Breast epithelium (tissue), 4 donors: Measurements from ENCODE around the gene MDFI. TPM values are rescaled to one million over a fixed set of nuclear protein-coding genes. Genes with fewer than 3 reads are reported as not detected.

Experiments used
- DNase-seq, 2 donors: peaks; one replicate each; pipeline ENCODE4 v3.0.0-alpha.2; 2019; ENCODE audit warnings: low spot score in 2 of 2
- H3K27ac ChIP-seq, 2 donors: fragments of 200-600 bp; sonication (generic) in 1 of 2; one replicate each; pipeline ENCODE4 v1.5.1; 2016 to 2019; ENCODE audit warnings: mild to moderate bottlenecking in 1 of 2
- H3K27me3 ChIP-seq, 2 donors: fragments of 200-600 bp; sonication (generic) in 1 of 2; one replicate each; pipeline versions ENCODE4 v1.5.1 to v1.6.0; 2017 to 2019; ENCODE audit warnings: control low read depth in 1 of 2, mild to moderate bottlenecking in 1 of 2
- H3K36me3 ChIP-seq: fragments of 200-600 bp; one replicate; pipeline ENCODE4 v1.5.1; 2019
- H3K4me1 ChIP-seq, 2 donors: fragments of 200-600 bp; sonication (generic); one replicate each; pipeline ENCODE4 v1.5.1; 2016 to 2019; ENCODE audit warnings: control low read depth in 1 of 2
- H3K4me3 ChIP-seq, 3 donors: fragments of 200-600 bp; sonication (generic); 1 replicate in 2 of 3; 2 replicates in 1 of 3; pipeline ENCODE4 v1.5.1; 2016 to 2019; ENCODE audit warnings: mild to moderate bottlenecking in 3 of 3, moderate library complexity in 2 of 3
- H3K9me3 ChIP-seq, 2 donors: fragments of 200-600 bp; sonication (generic) in 1 of 2; one replicate each; pipeline ENCODE4 v1.5.1; 2016 to 2019; ENCODE audit warnings: control low read depth in 1 of 2
- CTCF ChIP-seq, 3 donors: fragments of 450-650 bp; IDR thresholded peaks; one replicate each; pipeline ENCODE4 v1.5.1; 2016 to 2017; ENCODE audit warnings: antibody characterized with exemption in 3 of 3, mild to moderate bottlenecking in 3 of 3, moderate library complexity in 3 of 3
- POLR2A ChIP-seq: fragments of 450-650 bp; IDR thresholded peaks from one replicate; pipeline ENCODE4 v1.6.1; 2016; ENCODE audit warnings: antibody characterized with exemption, mild to moderate bottlenecking, moderate library complexity
- POLR2AphosphoS5 ChIP-seq, 3 donors: sonication (generic); formaldehyde crosslinking; IDR thresholded peaks; one replicate each; pipeline ENCODE4 v1.6.1; 2017; ENCODE audit warnings: antibody characterized with exemption in 3 of 3
- intact Hi-C: fragments of 100-400 bp; cut with DNase I; formaldehyde crosslinking; loops from one replicate; pipeline ENCODE4 v1.15.1; 2023; ENCODE audit warnings: low total_unique reads
- total RNA-seq, 3 donors: library from RNA; depleted of rRNA; stranded (reverse); fragments of >200 nt; gene quantifications; one replicate each; pipeline ENCODE4 v1.1.0, GENCODE V29; 2016

The MDFI gene
- total RNA-seq, 3 donors from 2014 or later, result 26.7 to 75.8 (median 36.1) TPM

- Histone ChIP-seq H3K9me3 (no peaks in the 10 kb centered on the region), H3K4me3 (no peak overlapping the region), H3K27ac (no peak overlapping the region), H3K4me1 (no peaks in the 10 kb centered on the region), H3K36me3 (no peaks in the 10 kb centered on the region), H3K27me3 (no peaks in the 10 kb centered on the region)
- DNase-seq, result peak in 1 of 2 donors; percentile 28
- intact Hi-C loops, result no loop called here
- TF ChIP-seq POLR2AphosphoS5 (IDR thresholded peaks at IDR 0.05) (no peak), POLR2A (no peak), CTCF (IDR thresholded peaks at IDR 0.05) (no peak)
Measured at GRCh38 chr6:41651962-41652657, 13.8 kb downstream of the MDFI start.

- Histone ChIP-seq H3K9me3 (no peaks in the 10 kb centered on the region), H3K4me1 (no peaks in the 10 kb centered on the region), H3K36me3 (no peaks in the 10 kb centered on the region), H3K27me3 (no peaks in the 10 kb centered on the region), H3K27ac (peak overlapping the region; percentile 16 to 55), H3K4me3 (no peak overlapping the region)
- TF ChIP-seq POLR2AphosphoS5 (IDR thresholded peaks at IDR 0.05) (peak in 1 of 3 donors; percentile 39), CTCF (IDR thresholded peaks at IDR 0.05) (no peak)
- peak; percentile 66 to 88 for DNase-seq
- intact Hi-C loops, result no loop called here
Measured at GRCh38 chr6:41652866-41653652, 14.8 kb downstream of the MDFI start.

- DNase-seq, result no peak
- H3K9me3 ChIP-seq, result no peaks in the 10 kb centered on the region
Measured at GRCh38 chr6:41653691-41654090, 15.4 kb downstream of the MDFI start.

GRCh38 chr6:41654151-41654697 is 16.0 kb downstream of the MDFI start:
- no peaks in the 10 kb centered on the region for H3K9me3 ChIP-seq
- intact Hi-C loops, result no loop called here
- H3K36me3 ChIP-seq, result no peaks in the 10 kb centered on the region
- H3K4me1 ChIP-seq, result no peaks in the 10 kb centered on the region
- DNase-seq, result no peak
- H3K27me3 ChIP-seq, result no peaks in the 10 kb centered on the region
- no peak overlapping the region for H3K27ac ChIP-seq
- TF ChIP-seq CTCF (IDR thresholded peaks at IDR 0.05), result no peak
- no peak for TF ChIP-seq POLR2A
- no peak for TF ChIP-seq POLR2AphosphoS5 (IDR thresholded peaks at IDR 0.05)
- H3K4me3 ChIP-seq, result no peak overlapping the region

More at GRCh38 chr6:41653691-41654090, 15.4 kb downstream of the MDFI start:
- no peaks in the 10 kb centered on the region for H3K36me3 ChIP-seq
- TF ChIP-seq POLR2A (no peak), CTCF (IDR thresholded peaks at IDR 0.05) (no peak), POLR2AphosphoS5 (IDR thresholded peaks at IDR 0.05) (no peak)
- no peaks in the 10 kb centered on the region for H3K4me1 ChIP-seq
- H3K27me3 ChIP-seq, result no peaks in the 10 kb centered on the region
- intact Hi-C loops, result no loop called here
- no peak overlapping the region for H3K4me3 ChIP-seq
- H3K27ac ChIP-seq, result peak overlapping the region in 1 of 2 donors; percentile 16

- H3K36me3 ChIP-seq, result no peaks in the 10 kb centered on the region
- H3K27ac ChIP-seq, result no peak overlapping the region
- no peak for DNase-seq
- intact Hi-C loops, result no loop called here
- H3K27me3 ChIP-seq, result no peaks in the 10 kb centered on the region
- no peak for TF ChIP-seq POLR2AphosphoS5 (IDR thresholded peaks at IDR 0.05)
- no peak for TF ChIP-seq POLR2A
- no peak for TF ChIP-seq CTCF (IDR thresholded peaks at IDR 0.05)
- no peak overlapping the region for H3K4me3 ChIP-seq
- no peaks in the 10 kb centered on the region for H3K4me1 ChIP-seq
- H3K9me3 ChIP-seq, result no peaks in the 10 kb centered on the region
Measured at GRCh38 chr6:41654698-41655151, 16.5 kb downstream of the MDFI start.
